Astrocyte (in vitro differentiated cells and primary cell): ENCODE measurements around the gene RAE1. TPM values are rescaled to one million over a fixed set of nuclear protein-coding genes. Genes with fewer than 3 reads are reported as not detected.

Source experiments
- DNase-seq: peaks from one replicate; pipeline ENCODE4 v3.0.0-alpha.2; 2010; ENCODE audit warnings: low read depth
- FAIRE-seq: peaks from 2 replicates; lab custom pipeline; 2011; peaks lifted over from hg19 to GRCh38; lab: Jason Lieb, UNC
- H2AFZ ChIP-seq: 2 replicates; pipeline ENCODE4 v1.6.0; 2012; ENCODE audit warnings: low read depth, low read length, inconsistent platforms
- H3K27ac ChIP-seq: 2 replicates; pipeline ENCODE4 v1.5.1; 2011; ENCODE audit warnings: low read depth, low read length, inconsistent platforms
- H3K27me3 ChIP-seq: 2 replicates; pipeline ENCODE4 v1.6.0; 2011; ENCODE audit warnings: low read length, inconsistent platforms; ENCODE audit not compliant: insufficient read depth
- H3K36me3 ChIP-seq: 2 replicates; pipeline ENCODE4 v1.5.1; 2011; ENCODE audit warnings: low read length, inconsistent platforms; ENCODE audit not compliant: insufficient read depth
- H3K4me1 ChIP-seq: 2 replicates; pipeline ENCODE4 v1.5.1; 2011; ENCODE audit warnings: low read length, inconsistent platforms; ENCODE audit not compliant: insufficient read depth
- H3K4me2 ChIP-seq: 2 replicates; pipeline ENCODE4 v1.6.0; 2012; ENCODE audit warnings: low read length, inconsistent platforms
- H3K4me3 ChIP-seq: 2 replicates; pipeline ENCODE4 v1.5.1; 2011; ENCODE audit warnings: low read depth, mild to moderate bottlenecking, low read length, inconsistent platforms; ENCODE audit not compliant: insufficient read depth
- H3K79me2 ChIP-seq: 2 replicates; pipeline ENCODE4 v1.6.0; 2012; ENCODE audit warnings: mild to moderate bottlenecking, low read length, inconsistent platforms; ENCODE audit not compliant: insufficient read depth
- H3K9ac ChIP-seq: 2 replicates; pipeline ENCODE4 v1.6.0; 2012; ENCODE audit warnings: mild to moderate bottlenecking, low read length, inconsistent platforms
- H3K9me3 ChIP-seq: 2 replicates; pipeline ENCODE4 v1.5.1; 2012; ENCODE audit warnings: low read depth, mild to moderate bottlenecking, low read length, inconsistent platforms; ENCODE audit not compliant: insufficient read depth
- H4K20me1 ChIP-seq: 2 replicates; pipeline ENCODE4 v1.6.0; 2012; ENCODE audit warnings: low read length, inconsistent platforms; ENCODE audit not compliant: insufficient read depth
- H3K27ac Mint-ChIP-seq: one replicate; pipeline ENCODE4 v1.8.0; 2021; ENCODE audit warnings: mild to moderate bottlenecking, mixed read lengths; ENCODE audit not compliant: unreplicated experiment
- H3K27me3 Mint-ChIP-seq: one replicate; pipeline ENCODE4 v1.8.0; 2021; ENCODE audit warnings: low read depth, mixed read lengths; ENCODE audit not compliant: unreplicated experiment
- H3K36me3 Mint-ChIP-seq: one replicate; pipeline ENCODE4 v1.8.0; 2021; ENCODE audit warnings: low read depth, mixed read lengths; ENCODE audit not compliant: unreplicated experiment
- H3K4me1 Mint-ChIP-seq: one replicate; pipeline ENCODE4 v1.8.0; 2021; ENCODE audit warnings: low read depth, mixed read lengths; ENCODE audit not compliant: unreplicated experiment
- H3K4me3 Mint-ChIP-seq: one replicate; pipeline ENCODE4 v1.8.0; 2021; ENCODE audit warnings: mild to moderate bottlenecking, moderate library complexity, mixed read lengths; ENCODE audit not compliant: unreplicated experiment
- H3K9me3 Mint-ChIP-seq: one replicate; pipeline ENCODE4 v1.8.0; 2021; ENCODE audit warnings: mild to moderate bottlenecking, mixed read lengths; ENCODE audit not compliant: unreplicated experiment
- CTCF ChIP-seq: IDR thresholded peaks from 2 replicates; pipeline ENCODE4 v1.5.1; 2011; ENCODE audit warnings: low read depth, mild to moderate bottlenecking, inconsistent platforms, low read length, moderate library complexity; ENCODE audit not compliant: insufficient read depth
- EZH2 ChIP-seq: IDR thresholded peaks from 2 replicates; pipeline ENCODE4 v1.6.1; 2012; ENCODE audit warnings: mild to moderate bottlenecking, low read length, inconsistent platforms; ENCODE audit not compliant: insufficient read depth
- total RNA-seq: library from RNA; stranded (reverse); gene quantifications from 2 replicates; pipeline ENCODE4 v1.2.1, GENCODE V29; 2021

The RAE1 gene
- total RNA-seq, 1 donor from 2014 or later = 31.1 TPM

DNA sequence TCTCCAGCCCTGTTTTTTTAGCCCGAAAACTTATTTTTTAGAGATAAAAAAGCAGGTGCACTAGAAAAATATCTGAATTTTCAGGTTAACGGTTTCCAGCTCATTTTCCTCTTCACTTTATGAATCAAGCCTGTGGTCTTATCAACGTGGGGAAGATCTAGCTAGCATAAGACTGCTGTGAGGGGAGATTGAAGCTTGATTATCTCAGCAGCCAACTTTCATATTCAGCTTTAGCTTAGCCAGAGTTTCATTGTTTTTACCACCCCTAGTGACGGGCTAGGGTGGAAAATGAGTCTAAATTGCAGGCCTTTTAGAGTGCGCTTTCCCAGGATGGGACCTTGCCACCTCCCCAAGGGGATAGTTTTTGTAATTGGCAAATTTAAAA lies 28.2 kb downstream of the RAE1 start:
- no peaks in the 10 kb centered on the region for H3K9me3 ChIP-seq
- no peak overlapping the region for H3K27ac Mint-ChIP-seq
- no peaks in the 10 kb centered on the region for H3K79me2 ChIP-seq
- H3K4me1 ChIP-seq = no peaks in the 10 kb centered on the region
- no peak for DNase-seq
- H4K20me1 ChIP-seq = peaks cover 37% of the 10 kb centered on the region
- no peak overlapping the region for H3K4me3 ChIP-seq
- FAIRE-seq = no peak
- peaks cover 27% of the 10 kb centered on the region for H3K36me3 ChIP-seq
- peaks cover 20% of the 10 kb centered on the region for H3K36me3 Mint-ChIP-seq
- no peak overlapping the region for H3K9ac ChIP-seq
- no peaks in the 10 kb centered on the region for H3K27me3 ChIP-seq
- H3K4me2 ChIP-seq = no peak overlapping the region
- no peaks in the 10 kb centered on the region for H3K27me3 Mint-ChIP-seq
- no peaks in the 10 kb centered on the region for H3K9me3 Mint-ChIP-seq
- no peaks in the 10 kb centered on the region for H3K4me1 Mint-ChIP-seq
- no peak overlapping the region for H3K27ac ChIP-seq
- TF ChIP-seq CTCF = no peak
- no peak for TF ChIP-seq EZH2
- no peak overlapping the region for H2AFZ ChIP-seq
- no peak overlapping the region for H3K4me3 Mint-ChIP-seq

DNA sequence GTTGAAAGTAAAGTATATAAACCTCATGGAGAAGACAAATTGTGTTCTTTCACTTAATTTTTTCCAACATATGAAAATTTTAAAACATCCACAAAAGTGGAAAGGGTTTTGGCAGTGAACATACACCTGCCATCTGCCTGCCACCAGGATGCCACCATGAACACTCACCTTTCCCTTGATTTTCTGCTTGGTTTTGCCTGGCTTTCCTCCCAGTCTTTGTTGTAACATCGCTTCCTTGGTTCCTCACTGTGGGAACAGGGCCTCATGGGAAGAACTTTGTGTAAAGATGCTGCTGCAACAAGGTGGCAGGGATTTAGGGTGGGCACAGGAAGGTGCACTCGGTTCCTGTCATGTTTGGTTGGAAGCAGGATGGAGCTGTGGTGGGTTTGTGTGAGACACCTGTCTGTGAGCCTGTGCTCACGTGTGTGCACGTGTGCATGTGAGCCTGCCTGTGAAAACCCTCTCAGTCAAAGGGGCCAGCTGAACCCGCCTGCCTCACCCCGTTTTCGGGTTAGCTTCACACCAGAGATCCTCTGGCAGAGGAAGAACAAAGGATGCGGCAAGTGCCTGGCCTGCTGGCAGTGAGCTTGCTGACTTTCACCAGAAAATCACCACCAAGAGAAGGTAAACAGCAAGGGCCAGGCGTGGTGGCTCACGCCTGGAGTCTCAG lies 29.2 kb downstream of the RAE1 start:
- H2AFZ ChIP-seq = no peak overlapping the region
- no peak overlapping the region for H3K4me3 ChIP-seq
- H4K20me1 ChIP-seq = peaks cover 37% of the 10 kb centered on the region
- H3K27ac ChIP-seq = no peak overlapping the region
- Mint-ChIP-seq H3K4me1 (no peaks in the 10 kb centered on the region), H3K27me3 (no peaks in the 10 kb centered on the region), H3K27ac (no peak overlapping the region), H3K9me3 (no peaks in the 10 kb centered on the region), H3K36me3 (peaks cover 14% of the 10 kb centered on the region), H3K4me3 (no peak overlapping the region)
- H3K36me3 ChIP-seq = peaks cover 20% of the 10 kb centered on the region
- DNase-seq = no peak
- no peaks in the 10 kb centered on the region for H3K27me3 ChIP-seq
- no peaks in the 10 kb centered on the region for H3K4me1 ChIP-seq
- TF ChIP-seq EZH2 (no peak), CTCF (no peak)
- H3K79me2 ChIP-seq = no peaks in the 10 kb centered on the region
- no peaks in the 10 kb centered on the region for H3K9me3 ChIP-seq
- no peak overlapping the region for H3K4me2 ChIP-seq
- no peak for FAIRE-seq
- H3K9ac ChIP-seq = no peak overlapping the region
